Activated naive CD4-positive, alpha-beta T cell (primary cell): ENCODE data around the gene SPAG8.

Source experiments
- DNase-seq, 4 experiments: peaks; one replicate each; lab custom pipeline; 2025; lab: John Stamatoyannopoulos, UW

The SPAG8 gene

DNA sequence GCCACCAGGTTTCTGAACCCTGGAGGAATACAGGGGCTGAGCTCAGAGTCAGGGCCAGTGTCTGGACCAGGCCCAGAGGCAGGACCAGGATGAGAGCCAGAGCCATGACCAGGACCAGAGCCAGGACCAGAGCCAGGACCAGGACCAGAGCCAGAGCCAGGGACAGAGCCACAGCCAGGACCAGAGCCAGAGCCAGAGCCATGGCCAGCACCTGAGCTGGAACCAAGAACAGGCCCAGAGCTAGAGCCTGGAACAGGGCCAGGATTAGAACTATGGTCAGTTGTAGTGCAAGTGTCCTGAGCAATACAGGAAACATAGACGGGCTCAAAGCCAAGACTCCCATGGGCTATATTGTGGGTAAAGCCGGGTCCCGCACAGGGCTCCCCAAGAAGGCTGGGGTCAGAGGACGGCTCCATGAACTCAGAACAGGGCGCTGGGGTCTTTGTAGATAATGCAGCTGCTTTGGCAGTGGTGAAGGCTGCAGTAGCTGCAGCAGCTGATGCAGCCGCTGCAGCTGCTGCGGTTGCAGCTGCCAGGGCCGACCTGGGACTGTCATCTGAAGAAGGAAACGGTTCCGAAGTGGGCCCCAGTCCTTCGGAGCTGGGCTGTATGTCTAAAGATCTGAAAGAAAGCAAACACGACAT, 559 bp downstream of the SPAG8 start:
- no peak for DNase-seq

GRCh38 chr9:35810122-35810521, 1.9 kb downstream of the SPAG8 start:
- no peak for DNase-seq

DNA sequence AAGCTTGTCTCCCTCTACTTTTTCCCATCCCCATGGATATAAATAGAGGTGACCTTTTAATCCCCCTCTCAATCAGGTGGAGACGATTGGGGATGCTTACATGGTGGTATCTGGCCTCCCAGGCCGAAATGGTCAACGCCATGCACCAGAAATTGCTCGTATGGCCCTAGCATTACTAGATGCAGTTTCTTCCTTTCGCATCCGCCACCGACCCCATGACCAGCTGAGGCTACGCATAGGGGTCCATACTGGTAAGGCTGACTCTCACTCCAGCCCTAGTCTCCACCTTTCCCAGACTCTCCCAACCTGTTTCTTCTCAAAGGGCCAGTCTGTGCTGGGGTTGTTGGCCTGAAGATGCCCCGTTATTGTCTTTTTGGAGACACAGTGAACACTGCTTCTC, 3.6 kb downstream of the SPAG8 start:
- no peak for DNase-seq

DNA sequence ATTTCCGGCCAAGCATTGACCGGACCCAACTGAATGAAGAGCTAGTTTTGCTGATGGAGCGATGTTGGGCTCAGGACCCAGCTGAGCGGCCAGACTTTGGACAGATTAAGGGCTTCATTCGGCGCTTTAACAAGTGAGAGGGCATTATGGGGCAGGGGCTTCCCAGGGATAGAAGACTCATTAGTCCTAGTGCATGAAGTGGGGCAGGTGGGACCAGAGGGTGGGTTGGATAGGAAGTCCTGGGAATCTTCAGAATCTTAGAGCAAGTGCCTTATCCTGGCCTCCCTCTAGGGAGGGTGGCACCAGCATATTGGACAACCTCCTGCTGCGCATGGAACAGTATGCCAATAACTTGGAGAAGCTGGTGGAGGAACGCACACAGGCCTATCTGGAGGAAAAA, 6.0 kb downstream of the SPAG8 start:
- no peak for DNase-seq

- DNase-seq = no peak
These were observed 10.5 kb downstream of the SPAG8 start for GRCh38 chr9:35801328-35802128.

GRCh38 chr9:35800530-35800929, 11.5 kb downstream of the SPAG8 start:
- DNase-seq = no peak

DNA sequence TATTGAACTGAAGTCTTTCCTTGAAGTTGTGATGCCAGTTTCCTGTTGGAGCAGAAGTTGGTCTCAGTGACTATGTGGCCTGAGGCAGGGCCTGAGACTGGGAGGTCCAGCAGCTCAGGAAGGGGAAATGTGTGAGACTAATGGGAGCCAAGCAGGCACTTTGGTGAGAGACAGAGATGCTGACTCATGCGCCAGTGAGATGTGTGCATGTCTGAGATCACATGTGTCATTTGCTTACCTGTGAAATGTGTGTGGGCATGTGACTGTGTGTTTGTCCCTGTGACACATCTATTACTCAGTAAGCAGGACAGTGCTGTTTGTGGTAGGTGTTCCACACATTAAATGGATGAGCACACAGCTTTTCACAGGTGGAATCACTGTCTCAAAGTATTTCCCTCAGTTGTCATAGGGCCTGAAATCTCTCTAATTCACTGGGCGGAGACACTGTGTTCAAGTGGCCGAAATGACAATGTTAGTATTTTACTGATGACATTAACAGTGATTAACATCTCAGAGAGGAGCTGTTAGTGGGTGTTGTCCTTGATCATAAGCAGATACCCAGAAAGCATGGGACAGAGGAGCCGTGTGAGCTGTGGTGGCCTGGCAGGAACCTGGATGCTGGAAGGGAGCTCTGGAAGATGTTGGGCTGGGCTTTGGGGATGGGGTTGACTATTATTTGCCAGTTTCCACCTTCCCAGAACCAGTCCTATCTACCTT, 13.2 kb downstream of the SPAG8 start:
- no peak for DNase-seq

- no peak for DNase-seq
These were observed 14.6 kb downstream of the SPAG8 start for GRCh38 chr9:35797311-35798109.

- DNase-seq = no peak
These were observed 16.4 kb downstream of the SPAG8 start for GRCh38 chr9:35795695-35796094.

- no peak for DNase-seq
These were observed 18.6 kb downstream of the SPAG8 start for GRCh38 chr9:35793461-35793860.

DNA sequence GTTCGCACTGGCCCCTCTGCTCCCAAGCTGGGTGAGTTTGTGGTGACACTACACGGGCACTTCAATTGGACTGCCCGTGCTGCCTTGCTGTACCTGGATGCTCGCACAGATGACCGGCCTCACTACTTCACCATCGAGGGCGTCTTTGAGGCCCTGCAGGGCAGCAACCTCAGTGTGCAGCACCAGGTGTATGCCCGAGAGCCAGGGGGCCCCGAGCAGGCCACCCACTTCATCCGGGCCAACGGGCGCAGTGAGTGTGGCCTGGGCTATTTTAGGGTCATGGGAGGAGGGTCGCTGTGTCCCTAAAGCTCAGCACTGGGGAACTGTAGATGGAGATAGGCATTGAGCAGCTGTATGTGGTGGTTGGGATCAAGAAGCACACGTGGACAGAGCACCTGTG, 19.2 kb downstream of the SPAG8 start:
- DNase-seq = no peak

- no peak for DNase-seq
These were observed 19.8 kb downstream of the SPAG8 start for GRCh38 chr9:35792024-35792813.

GRCh38 chr9:35791297-35791921, 20.7 kb downstream of the SPAG8 start, which contains the start of gene NPR2:
TSS of gene NPR2 (plus strand) at chr9:35791591. CDS start at chr9:35792409, 818 bp downstream.
- DNase-seq = no peak

DNA sequence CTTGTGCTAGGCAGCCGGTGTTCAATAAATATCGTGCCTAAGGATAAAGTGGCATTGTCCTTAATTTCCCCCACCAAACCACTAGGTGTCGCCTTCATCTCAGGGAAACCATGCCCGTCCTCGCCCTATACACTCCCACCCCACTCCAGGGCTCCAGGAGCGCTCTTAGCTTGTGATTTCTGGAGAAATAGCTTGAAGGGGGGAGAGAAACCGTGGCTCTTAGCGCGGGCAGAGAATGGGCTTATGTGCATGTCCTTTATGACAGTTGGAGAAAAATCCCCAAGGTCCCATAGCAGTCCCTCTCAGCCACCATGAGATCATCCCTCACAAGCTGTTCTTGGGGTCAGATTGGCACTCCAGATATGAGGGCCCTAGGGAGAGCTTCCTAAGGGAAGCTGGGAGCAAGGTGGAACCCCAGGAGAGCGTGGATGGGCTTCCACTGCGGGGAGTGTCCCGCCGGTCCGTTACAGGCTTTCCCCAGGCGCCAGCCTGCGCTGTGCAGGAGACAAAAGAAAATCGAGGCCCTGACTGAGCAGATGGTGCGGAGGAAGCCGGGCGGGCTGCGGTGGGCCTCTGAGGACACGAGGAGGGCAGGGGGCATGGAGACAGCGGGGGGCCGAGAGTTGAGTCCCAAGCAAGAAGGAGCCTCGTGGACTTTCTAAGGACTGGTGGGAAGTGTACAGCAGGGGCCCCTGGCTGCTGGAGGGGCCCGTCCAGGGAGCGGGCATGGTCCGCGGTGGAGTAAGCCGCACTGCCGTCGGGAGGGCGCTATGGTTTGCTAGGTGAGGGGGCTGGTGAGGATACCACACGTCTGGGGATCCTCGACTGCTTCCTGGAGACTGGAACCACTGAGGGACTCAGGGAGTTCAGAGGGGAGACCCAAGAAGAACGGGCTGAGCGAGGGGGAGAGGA, 21.4 kb downstream of the SPAG8 start:
- peak in 2 of 4 experiments; percentile 8 to 23 for DNase-seq

DNA sequence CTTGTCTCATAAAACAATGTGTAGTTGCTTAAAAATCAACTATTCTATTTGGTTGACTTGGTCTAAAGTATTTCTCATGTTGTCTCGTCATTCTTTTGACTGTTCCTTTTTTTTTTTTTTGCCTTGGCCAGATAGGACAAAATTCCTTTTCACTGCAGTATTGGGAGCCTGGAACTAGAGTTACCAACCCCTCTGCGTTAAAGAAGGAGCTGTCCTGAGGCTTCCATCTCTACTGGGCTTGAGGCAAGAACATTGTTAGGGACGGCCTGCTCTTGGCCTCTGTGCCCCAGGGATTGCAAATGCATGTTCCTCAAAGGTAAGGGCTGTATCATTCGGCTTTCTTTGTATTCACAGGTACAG, 22.1 kb downstream of the SPAG8 start:
- no peak for DNase-seq

DNA sequence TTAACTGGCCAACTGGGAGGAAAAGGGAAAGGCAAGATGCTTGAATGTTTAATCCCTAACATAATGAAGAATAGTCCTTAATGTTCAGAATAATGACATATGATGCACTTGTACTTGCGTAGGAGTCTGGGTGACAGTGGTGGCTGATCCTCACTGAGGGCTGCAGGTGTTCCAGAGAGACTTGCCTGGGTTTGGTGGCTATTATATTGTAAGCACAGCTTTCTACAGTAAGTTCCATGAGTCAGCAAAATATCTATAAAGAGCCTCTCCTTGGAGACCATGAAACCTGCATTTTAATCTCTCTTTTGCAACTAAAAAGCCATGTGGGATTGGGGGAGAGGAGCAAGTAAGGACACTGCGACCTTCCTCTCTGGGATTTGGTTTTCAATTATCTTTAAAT, 22.5 kb downstream of the SPAG8 start:
- DNase-seq = no peak

GRCh38 chr9:35783418-35783817, 28.6 kb downstream of the SPAG8 start:
- DNase-seq = no peak

GRCh38 chr9:35781066-35781465, 31.0 kb downstream of the SPAG8 start:
- no peak for DNase-seq

DNA sequence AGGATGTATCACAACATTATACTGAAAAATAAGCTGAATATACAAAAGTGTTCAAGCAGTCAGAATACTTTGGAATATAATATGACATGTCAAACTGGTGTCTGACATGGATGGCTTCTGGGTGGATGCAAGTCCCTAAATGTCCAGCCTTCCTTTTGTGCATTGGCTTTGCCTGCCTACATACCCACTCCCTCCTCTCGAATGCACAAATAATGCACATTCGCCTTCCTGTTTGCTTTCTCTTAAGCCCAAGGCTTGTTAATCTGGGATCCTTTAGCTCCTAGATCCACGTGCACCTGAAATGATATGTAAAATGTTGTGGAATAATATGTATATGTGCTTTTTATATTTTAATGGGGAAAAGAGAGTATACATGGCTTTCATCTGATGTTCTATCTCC, 33.6 kb downstream of the SPAG8 start:
- DNase-seq = no peak

GRCh38 chr9:35776018-35776417, 36.0 kb downstream of the SPAG8 start:
- no peak for DNase-seq
